Calu3 (cell line): ENCODE measurements around the gene IL31. TPM values are rescaled to one million over a fixed set of nuclear protein-coding genes. Genes with fewer than 3 reads are reported as not detected.

ENCODE experiments used
- BruUV-seq: library from RNA; stranded (reverse); fragments of 400-500 nt; replicated peaks from 2 replicates; lab custom pipeline; 2021; lab: Mats Ljungman, UMichigan
- CTCF ChIA-PET: fragments of 300-600 bp; sonication (Branson Sonifier 250); formaldehyde crosslinking; loops from one replicate; lab custom pipeline; 2022; ENCODE audit warnings: antibody characterized with exemption; lab: Charles Lee
- DNase-seq: peaks from one replicate; pipeline ENCODE4 v3.0.0; 2022
- H3K27ac Mint-ChIP-seq: one replicate; pipeline ENCODE4 v1.8.0; 2022; ENCODE audit warnings: mixed read lengths; ENCODE audit not compliant: unreplicated experiment
- H3K27me3 Mint-ChIP-seq: one replicate; pipeline ENCODE4 v1.8.0; 2022; ENCODE audit warnings: mixed read lengths; ENCODE audit not compliant: unreplicated experiment
- H3K36me3 Mint-ChIP-seq: one replicate; pipeline ENCODE4 v1.8.0; 2022; ENCODE audit warnings: mild to moderate bottlenecking, moderate library complexity, mixed read lengths; ENCODE audit not compliant: insufficient read depth, unreplicated experiment
- H3K4me1 Mint-ChIP-seq: one replicate; pipeline ENCODE4 v1.8.0; 2022; ENCODE audit warnings: mild to moderate bottlenecking, low read depth, mixed read lengths; ENCODE audit not compliant: unreplicated experiment
- H3K4me3 Mint-ChIP-seq: one replicate; pipeline ENCODE4 v1.8.0; 2022; ENCODE audit warnings: mild to moderate bottlenecking, low read depth, moderate library complexity, mixed read lengths; ENCODE audit not compliant: unreplicated experiment
- H3K9me3 Mint-ChIP-seq: one replicate; pipeline ENCODE4 v1.8.0; 2022; ENCODE audit warnings: low read depth, mixed read lengths; ENCODE audit not compliant: unreplicated experiment
- CTCF ChIP-seq: fragments of 200-600 bp; IDR thresholded peaks from one replicate; pipeline ENCODE4 v1.8.0; 2022; ENCODE audit warnings: antibody characterized with exemption; ENCODE audit not compliant: unreplicated experiment
- intact Hi-C: fragments of 100-400 bp; cut with micrococcal nuclease; formaldehyde crosslinking; loops from one replicate; pipeline ENCODE4 v1.10.0; 2022; ENCODE audit not compliant: unreplicated experiment
- total RNA-seq: library from RNA; stranded (reverse); gene quantifications from 2 replicates; pipeline ENCODE4 v1.2.3, GENCODE V29; 2022

IL31 gene
- total RNA-seq, 1 experiment from 2014 or later = not detected

GRCh38 chr12:122138616-122139015, 35.4 kb downstream of the IL31 start:
- CTCF ChIA-PET = no interaction called here

GRCh38 chr12:122138181-122138580, 35.8 kb downstream of the IL31 start:
- no peak for DNase-seq
- no peaks in the 10 kb centered on the region for H3K4me1 Mint-ChIP-seq
- no peaks in the 10 kb centered on the region for H3K9me3 Mint-ChIP-seq
- CTCF ChIA-PET = no interaction called here
- BruUV-seq = no TSS peak
- intact Hi-C loops = no loop called here
- TF ChIP-seq CTCF = no peak
- peaks cover 15% of the 10 kb centered on the region for H3K36me3 Mint-ChIP-seq
- no peak overlapping the region for H3K4me3 Mint-ChIP-seq
- H3K27me3 Mint-ChIP-seq = no peaks in the 10 kb centered on the region
- no peak overlapping the region for H3K27ac Mint-ChIP-seq

More at GRCh38 chr12:122138616-122139015, 35.4 kb downstream of the IL31 start:
- H3K4me3 Mint-ChIP-seq = no peak overlapping the region
- no peaks in the 10 kb centered on the region for H3K4me1 Mint-ChIP-seq
- peaks cover 13% of the 10 kb centered on the region for H3K36me3 Mint-ChIP-seq
- no peaks in the 10 kb centered on the region for H3K9me3 Mint-ChIP-seq
- H3K27ac Mint-ChIP-seq = no peak overlapping the region
- H3K27me3 Mint-ChIP-seq = no peaks in the 10 kb centered on the region
- DNase-seq = no peak
- intact Hi-C loops = no loop called here
- no TSS peak for BruUV-seq
- TF ChIP-seq CTCF = no peak

- TF ChIP-seq CTCF = no peak
- Mint-ChIP-seq H3K27me3 (no peaks in the 10 kb centered on the region), H3K9me3 (no peaks in the 10 kb centered on the region), H3K27ac (no peak overlapping the region), H3K36me3 (peaks cover 10% of the 10 kb centered on the region), H3K4me1 (no peaks in the 10 kb centered on the region), H3K4me3 (no peak overlapping the region)
- DNase-seq = no peak
- no TSS peak for BruUV-seq
- intact Hi-C loops = no loop called here
- CTCF ChIA-PET = no interaction called here
Measured at GRCh38 chr12:122137681-122138080, 36.3 kb downstream of the IL31 start.

- Mint-ChIP-seq H3K9me3 (no peaks in the 10 kb centered on the region), H3K27ac (no peak overlapping the region), H3K36me3 (peaks cover 10% of the 10 kb centered on the region), H3K27me3 (no peaks in the 10 kb centered on the region), H3K4me1 (no peaks in the 10 kb centered on the region), H3K4me3 (no peak overlapping the region)
- no TSS peak for BruUV-seq
- CTCF ChIA-PET = no interaction called here
- TF ChIP-seq CTCF = no peak
- no peak for DNase-seq
- intact Hi-C loops = no loop called here
Measured at GRCh38 chr12:122137229-122137628, 36.8 kb downstream of the IL31 start.
